Ovary (tissue), 9 donors: ENCODE results near the gene PAN2. TPM values are rescaled to one million over a fixed set of nuclear protein-coding genes. Genes with fewer than 3 reads are reported as not detected.
A peak's percentile ranks its signal among the peaks of the same experiment; 100 is the strongest.
"Not testable (repeated sequence)": the region's sequence is repeated elsewhere in the genome, so short reads cannot be mapped to it uniquely, and the experiment has no call there.

ENCODE experiments used
- DNase-seq, 5 donors: peaks; one replicate each; pipeline ENCODE4 v3.0.0-alpha.2; 2019 to 2020
- H3K27ac ChIP-seq, 2 donors: fragments of 200-600 bp; one replicate each; pipeline versions ENCODE4 v1.5.1 to v1.8.0; 2019 to 2022
- H3K27me3 ChIP-seq: fragments of 200-600 bp; one replicate; pipeline ENCODE4 v1.8.0; 2022
- H3K36me3 ChIP-seq: fragments of 200-600 bp; sonication (generic); one replicate; pipeline ENCODE4 v1.5.1; 2019
- H3K4me1 ChIP-seq: one replicate; pipeline ENCODE4 v1.8.1; 2013; ENCODE audit warnings: mild to moderate bottlenecking, moderate library complexity; ENCODE audit not compliant: insufficient read depth
- H3K4me3 ChIP-seq: fragments of 200-600 bp; sonication (generic); one replicate; pipeline ENCODE4 v1.5.1; 2017
- H3K9me3 ChIP-seq, 2 donors: fragments of 200-600 bp in 1 of 2; sonication (generic) in 1 of 2; one replicate each; pipeline versions ENCODE4 v1.5.1 to v1.8.1; 2013 to 2019; ENCODE audit warnings: mild to moderate bottlenecking in 1 of 2, moderate library complexity in 1 of 2
- EP300 ChIP-seq: sonication (generic); formaldehyde crosslinking; IDR thresholded peaks from one replicate; pipeline ENCODE4 v1.6.1; 2017; ENCODE audit warnings: antibody characterized with exemption
- POLR2A ChIP-seq: fragments of 450-650 bp; IDR thresholded peaks from one replicate; pipeline ENCODE4 v1.6.1; 2017; ENCODE audit warnings: antibody characterized with exemption, mild to moderate bottlenecking, moderate library complexity
- WGBS, 3 donors: extraction: QIAGEN DNeasy Blood & Tissue Kit in 1 of 3; methylation state at CpG; one replicate each; pipeline versions ENCODE4 v1.1.5 to v1.1.7; 2013 to 2017; 5-methylcytosine and 5-hydroxymethylcytosine counted together
- intact Hi-C, 4 donors: fragments of 100-400 bp; cut with DNase I; formaldehyde crosslinking; loops; one replicate each; pipeline versions ENCODE4 v1.11.0 to v1.15.1; 2022 to 2023
- polyA plus RNA-seq, 2 donors: library from polyadenylated mRNA; stranded (reverse); fragments of 200-250 nt in 1 of 2; fragments of 350-450 nt in 1 of 2; fragmentation: Illumina TruSeq in 1 of 2; extraction: RNeasy Lipid Tissue Mini Kit (QIAGEN cat#74804) in 1 of 2; gene quantifications; one replicate each; pipeline ENCODE4 v1.2.3, GENCODE V29; 2013 to 2014
- total RNA-seq, 7 donors: library from RNA; depleted of rRNA in 2 of 7; stranded (reverse); fragments of >200 nt in 2 of 7; fragmentation: NEBNext Ultra II Directional in 3 of 7; extraction: Animal tissue kit (Norgen Biotek cat#: 25700) in 3 of 7; gene quantifications; one replicate each; pipeline versions ENCODE4 v1.1.0 to v1.2.4, GENCODE V29; 2016 to 2023
- TF ChIP-seq, protein P1 (sequence below), 3 donors: fragments of 450-650 bp in 2 of 3; fragments of 200-600 bp in 1 of 3; IDR thresholded peaks; one replicate each; pipeline versions ENCODE4 v1.5.1 to v1.8.0; 2016 to 2022; ENCODE audit warnings: antibody characterized with exemption in 3 of 3, mild to moderate bottlenecking in 1 of 3
- donor health status: DM: no; HTN: no; CAD: no; lungs with moderate emphysema.
- donor health status: DM: no; HTN: no; CAD: no.
- donor health status: Bipolar disorder and iron deficiency.
- donor health status: DM: yes; HTN: yes; CAD: no.
- donor health status: DM: no; HTN: no; CAD: no.
- donor health status: DM: yes; HTN: yes; CAD: no.

Gene PAN2
- total and polyA plus RNA-seq, 9 donors: 41.0 to 103 (median 70.0) TPM

DNA sequence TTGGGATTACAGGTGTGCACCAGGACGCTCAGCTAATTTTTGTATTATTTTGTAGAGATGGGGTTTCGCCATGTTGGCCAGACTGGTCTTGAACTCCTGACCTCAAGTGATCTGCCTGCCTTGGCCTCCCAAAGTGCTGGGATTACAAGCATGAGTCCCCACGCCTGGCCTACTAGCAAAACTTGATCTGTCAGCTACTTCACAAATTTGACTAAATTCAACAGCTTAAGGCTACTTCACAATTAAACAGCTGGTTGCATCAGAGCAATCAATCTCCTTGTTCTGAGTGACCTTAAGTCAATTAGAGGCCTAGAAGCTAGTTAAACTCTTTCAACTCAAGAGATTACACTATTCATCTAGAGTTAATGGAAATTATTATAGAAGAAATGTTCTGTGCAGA lies 54.9 kb downstream of the PAN2 start:
- H3K4me3 ChIP-seq: no peak overlapping the region
- intact Hi-C loops: no loop called here
- no peak for DNase-seq
- TF ChIP-seq, protein P1, sequence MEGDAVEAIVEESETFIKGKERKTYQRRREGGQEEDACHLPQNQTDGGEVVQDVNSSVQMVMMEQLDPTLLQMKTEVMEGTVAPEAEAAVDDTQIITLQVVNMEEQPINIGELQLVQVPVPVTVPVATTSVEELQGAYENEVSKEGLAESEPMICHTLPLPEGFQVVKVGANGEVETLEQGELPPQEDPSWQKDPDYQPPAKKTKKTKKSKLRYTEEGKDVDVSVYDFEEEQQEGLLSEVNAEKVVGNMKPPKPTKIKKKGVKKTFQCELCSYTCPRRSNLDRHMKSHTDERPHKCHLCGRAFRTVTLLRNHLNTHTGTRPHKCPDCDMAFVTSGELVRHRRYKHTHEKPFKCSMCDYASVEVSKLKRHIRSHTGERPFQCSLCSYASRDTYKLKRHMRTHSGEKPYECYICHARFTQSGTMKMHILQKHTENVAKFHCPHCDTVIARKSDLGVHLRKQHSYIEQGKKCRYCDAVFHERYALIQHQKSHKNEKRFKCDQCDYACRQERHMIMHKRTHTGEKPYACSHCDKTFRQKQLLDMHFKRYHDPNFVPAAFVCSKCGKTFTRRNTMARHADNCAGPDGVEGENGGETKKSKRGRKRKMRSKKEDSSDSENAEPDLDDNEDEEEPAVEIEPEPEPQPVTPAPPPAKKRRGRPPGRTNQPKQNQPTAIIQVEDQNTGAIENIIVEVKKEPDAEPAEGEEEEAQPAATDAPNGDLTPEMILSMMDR (IDR thresholded peaks at IDR 0.05): no peak
- no peak for TF ChIP-seq EP300
- TF ChIP-seq POLR2A: no peak
- H3K36me3 ChIP-seq: no peaks in the 10 kb centered on the region
- no peak overlapping the region for H3K27ac ChIP-seq
- no peaks in the 10 kb centered on the region for H3K4me1 ChIP-seq
- no peaks in the 10 kb centered on the region for H3K9me3 ChIP-seq
- H3K27me3 ChIP-seq: no peaks in the 10 kb centered on the region
- 94 to 96% (median 95%) methylated on average over 3 of the region's 3 CpGs for WGBS, 3 donors

DNA sequence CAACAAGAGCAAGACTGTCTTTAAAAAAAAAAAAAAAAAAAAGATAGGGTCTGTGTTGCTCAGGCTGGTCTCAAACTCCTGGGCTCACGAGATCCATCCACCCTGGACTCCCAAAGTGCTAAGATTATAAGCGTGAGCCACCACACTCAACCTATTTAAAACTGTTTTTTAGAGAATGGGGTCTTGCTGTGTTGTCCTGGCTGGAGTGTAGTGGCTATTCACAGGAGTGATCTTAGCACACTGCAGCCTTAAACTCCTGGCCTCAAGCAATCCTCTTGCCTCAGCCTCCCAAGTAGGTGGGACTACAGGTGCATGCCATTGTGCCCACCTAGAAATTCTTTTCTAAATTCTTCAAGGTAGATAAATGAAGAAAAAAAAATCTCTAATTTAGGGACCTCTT lies 59.5 kb downstream of the PAN2 start:
- Histone ChIP-seq H3K27me3 (no peaks in the 10 kb centered on the region), H3K27ac (no peak overlapping the region), H3K4me1 (no peaks in the 10 kb centered on the region), H3K36me3 (no peaks in the 10 kb centered on the region), H3K4me3 (no peak overlapping the region), H3K9me3 (no peaks in the 10 kb centered on the region)
- no peak for DNase-seq
- 88 to 95% (median 95%) methylated on average over 2 of the region's 2 CpGs for WGBS, 3 donors
- TF ChIP-seq, protein P1 (IDR thresholded peaks at IDR 0.05): no peak
- TF ChIP-seq POLR2A (no peak), EP300 (no peak)
- intact Hi-C loops: no loop called here

DNA sequence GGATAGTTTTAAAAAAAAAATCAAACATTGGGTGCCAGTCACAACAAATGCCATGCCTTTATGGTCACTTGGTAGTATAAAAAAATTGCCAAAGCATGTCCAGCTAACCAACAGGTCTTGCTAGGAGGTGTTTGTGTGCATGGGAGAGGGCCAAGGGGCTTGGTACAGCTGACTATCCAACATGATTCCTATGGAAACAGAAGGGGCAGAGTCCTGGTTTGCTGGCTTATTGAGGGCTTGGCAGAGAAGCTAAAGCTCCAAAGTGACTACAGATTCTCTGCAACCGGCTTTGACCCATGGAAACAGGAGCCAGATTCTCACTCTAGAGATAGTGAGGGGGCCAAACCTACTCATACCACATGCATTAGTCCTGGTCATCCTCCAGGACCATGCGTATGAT lies 61.3 kb downstream of the PAN2 start:
- H3K27me3 ChIP-seq, H3K27ac ChIP-seq, H3K9me3 ChIP-seq, DNase-seq, H3K4me3 ChIP-seq, H3K4me1 ChIP-seq, intact Hi-C loops, H3K36me3 ChIP-seq: not testable (repeated sequence)
- 71 to 81% (median 74%) methylated on average over 2 of the region's 2 CpGs for WGBS, 3 donors

DNA sequence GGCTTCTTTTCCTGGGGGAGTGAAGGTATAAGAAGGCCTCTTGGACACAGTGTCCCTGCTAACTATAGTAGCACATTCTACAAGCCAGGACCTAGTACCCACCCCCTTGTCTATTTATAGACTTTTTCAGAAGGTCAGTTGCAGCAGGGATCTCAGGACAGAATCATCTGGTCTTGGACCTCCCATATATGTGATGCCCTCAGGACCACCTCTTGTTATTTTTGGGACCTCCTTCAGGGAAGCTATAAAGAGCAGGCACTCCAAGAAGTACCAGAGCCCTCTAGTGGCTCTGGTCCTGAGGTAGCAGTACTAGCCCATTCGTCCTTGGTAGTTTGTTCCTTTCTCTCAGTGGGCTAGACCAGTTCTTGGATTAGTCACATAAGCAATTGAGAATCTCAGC lies 62.8 kb downstream of the PAN2 start:
- no peak overlapping the region for H3K4me3 ChIP-seq
- no peak for DNase-seq
- no peak overlapping the region for H3K27ac ChIP-seq
- H3K9me3 ChIP-seq: no peaks in the 10 kb centered on the region
- no peaks in the 10 kb centered on the region for H3K36me3 ChIP-seq
- TF ChIP-seq POLR2A (no peak), EP300 (no peak)
- TF ChIP-seq, protein P1 (IDR thresholded peaks at IDR 0.05): no peak
- peaks cover 6% of the 10 kb centered on the region for H3K4me1 ChIP-seq
- H3K27me3 ChIP-seq: no peaks in the 10 kb centered on the region
- intact Hi-C loops: no loop called here
- WGBS, 3 donors: 6 to 8% (median 7%) methylated on average over 1 of the region's 1 CpG

DNA sequence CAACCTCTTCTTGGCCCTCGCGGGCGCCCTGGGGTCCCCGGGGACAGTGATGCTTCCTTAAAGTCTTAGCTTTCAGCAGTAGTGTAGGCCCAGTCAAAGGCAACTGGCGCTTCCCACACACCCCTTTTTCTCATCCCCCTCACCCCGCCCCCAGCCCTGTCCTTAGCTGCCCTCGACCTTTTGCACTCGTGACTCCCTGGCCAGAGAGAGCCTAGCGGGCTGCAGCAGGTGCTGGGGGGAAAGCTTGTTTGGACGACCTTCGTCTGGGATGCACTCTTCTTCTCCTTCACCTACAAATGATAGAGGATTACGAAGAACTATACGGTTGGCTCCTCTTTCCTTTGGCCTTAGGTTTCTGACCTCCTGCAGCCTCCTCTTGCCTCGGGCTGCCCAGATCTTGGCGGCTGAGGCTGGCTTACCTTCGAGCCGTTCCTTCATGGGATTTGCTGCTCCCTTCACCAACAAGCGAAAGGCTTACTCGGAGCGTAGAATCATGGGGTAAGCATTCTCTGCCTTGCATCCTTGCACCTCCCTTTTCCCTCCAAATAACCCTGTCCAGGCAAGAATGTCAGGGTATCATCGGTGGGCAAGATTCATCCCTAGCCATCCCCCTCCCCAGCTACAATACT lies 66.2 kb downstream of the PAN2 start:
- peaks cover 6% of the 10 kb centered on the region for H3K4me1 ChIP-seq
- peak overlapping the region; percentile 89 to 93 for H3K27ac ChIP-seq
- peak overlapping the region; percentile 76 for H3K4me3 ChIP-seq
- intact Hi-C loops: no loop called here
- TF ChIP-seq, protein P1 (IDR thresholded peaks at IDR 0.05): no peak
- TF ChIP-seq POLR2A: no peak
- TF ChIP-seq EP300: no peak
- DNase-seq: peak in 3 of 5 donors; percentile 33 to 71 (median 48)
- no peaks in the 10 kb centered on the region for H3K36me3 ChIP-seq
- WGBS, 3 donors: 20 to 26% (median 22%) methylated on average over 19 to 21 of the region's 21 CpGs
- no peaks in the 10 kb centered on the region for H3K27me3 ChIP-seq
- H3K9me3 ChIP-seq: no peaks in the 10 kb centered on the region
